GM23338 (cell line): ENCODE data around the gene YPEL2. TPM values are rescaled to one million over a fixed set of nuclear protein-coding genes. Genes with fewer than 3 reads are reported as not detected.

ENCODE experiments used
- ATAC-seq: fragments of 200-7000 bp; cut with Tn5 transposase; 3 replicates; pipeline ENCODE4 v1.9.1; 2020
- DNase-seq: peaks from one replicate; pipeline ENCODE4 v3.0.0-alpha.2; 2015; ENCODE audit warnings: low spot score
- H2AFZ ChIP-seq: fragments of 200-600 bp; sonication (generic); 2 replicates; pipeline ENCODE4 v1.8.0; 2016; ENCODE audit warnings: antibody characterized with exemption, mild to moderate bottlenecking, moderate library complexity
- H3F3A ChIP-seq: fragments of 200-600 bp; sonication (generic); replicated peaks from 2 replicates; pipeline ENCODE4 v1.8.0; 2017; ENCODE audit warnings: antibody characterized with exemption, mixed run types, low read depth
- H3K27ac ChIP-seq: fragments of 200-600 bp; sonication (generic); 2 replicates; pipeline ENCODE4 v1.6.1; 2016; ENCODE audit warnings: low read depth
- H3K27me3 ChIP-seq: fragments of 200-600 bp; sonication (generic); 2 replicates; pipeline ENCODE4 v1.8.0; 2016; ENCODE audit warnings: mild to moderate bottlenecking, mixed run types, moderate library complexity; ENCODE audit not compliant: insufficient read depth
- H3K36me3 ChIP-seq: fragments of 200-600 bp; sonication (generic); 2 replicates; pipeline ENCODE4 v1.8.0; 2016; ENCODE audit warnings: mild to moderate bottlenecking; ENCODE audit not compliant: insufficient read depth
- H3K4me1 ChIP-seq: fragments of 200-600 bp; sonication (generic); 2 replicates; pipeline ENCODE4 v1.8.0; 2016; ENCODE audit warnings: mild to moderate bottlenecking, moderate library complexity; ENCODE audit not compliant: insufficient read depth
- H3K4me2 ChIP-seq: fragments of 200-600 bp; sonication (generic); 2 replicates; pipeline ENCODE4 v1.7.1; 2017; ENCODE audit warnings: mixed run types
- H3K4me3 ChIP-seq: fragments of 200-600 bp; sonication (generic); 2 replicates; pipeline ENCODE4 v1.6.1; 2016; ENCODE audit warnings: mixed run types
- H3K79me2 ChIP-seq: fragments of 200-600 bp; sonication (generic); replicated peaks from 2 replicates; pipeline ENCODE4 v1.8.0; 2017; ENCODE audit warnings: mild to moderate bottlenecking; ENCODE audit not compliant: insufficient read depth
- H3K9me2 ChIP-seq: fragments of 200-600 bp; sonication (generic); 2 replicates; pipeline ENCODE4 v1.8.0; 2017; ENCODE audit not compliant: insufficient read depth
- H4K20me1 ChIP-seq: fragments of 200-600 bp; sonication (generic); replicated peaks from 2 replicates; pipeline ENCODE4 v1.8.0; 2017; ENCODE audit warnings: mild to moderate bottlenecking; ENCODE audit not compliant: insufficient read depth
- H3K27ac Mint-ChIP-seq: 2 replicates; pipeline ENCODE4 v1.8.0; 2020; ENCODE audit warnings: inconsistent platforms, mild to moderate bottlenecking, moderate library complexity, mixed read lengths
- H3K27me3 Mint-ChIP-seq: 3 replicates; pipeline ENCODE4 v1.8.0; 2022; ENCODE audit warnings: low read depth, mild to moderate bottlenecking, moderate library complexity, mixed read lengths, inconsistent platforms; ENCODE audit not compliant: insufficient read depth, poor library complexity
- H3K36me3 Mint-ChIP-seq: 3 replicates; pipeline ENCODE4 v1.8.0; 2021; ENCODE audit warnings: low read depth, mild to moderate bottlenecking, inconsistent platforms, moderate library complexity, mixed read lengths
- H3K4me1 Mint-ChIP-seq: 3 replicates; pipeline ENCODE4 v1.8.0; 2020; ENCODE audit warnings: mild to moderate bottlenecking, inconsistent platforms, mixed read lengths
- H3K4me3 Mint-ChIP-seq: 3 replicates; pipeline ENCODE4 v1.8.0; 2021; ENCODE audit warnings: moderate library complexity, mild to moderate bottlenecking, inconsistent platforms, mixed read lengths
- H3K9me3 Mint-ChIP-seq: 3 replicates; pipeline ENCODE4 v1.8.0; 2020; ENCODE audit warnings: moderate library complexity, mild to moderate bottlenecking, inconsistent platforms, mixed read lengths
- CREB1 ChIP-seq: fragments of 250-450 bp; sonication (Bioruptor Pico); IDR thresholded peaks from 2 replicates; pipeline ENCODE4 v1.5.0; 2020; ENCODE audit warnings: low read depth, mild to moderate bottlenecking, moderate library complexity
- EZH2 ChIP-seq: fragments of 200-600 bp; sonication (generic); IDR thresholded peaks from one replicate; pipeline ENCODE4 v1.8.0; 2017; ENCODE audit warnings: antibody characterized with exemption, mild to moderate bottlenecking, low read depth; ENCODE audit not compliant: unreplicated experiment
- EZH2phosphoT487 ChIP-seq: fragments of 200-600 bp; sonication (generic); IDR thresholded peaks from one replicate; pipeline ENCODE4 v1.8.1; 2018; ENCODE audit warnings: antibody characterized with exemption; ENCODE audit not compliant: unreplicated experiment
- JUNB ChIP-seq: IDR thresholded peaks from one replicate; pipeline ENCODE4 v1.6.1; 2016; ENCODE audit warnings: antibody characterized with exemption; ENCODE audit not compliant: unreplicated experiment
- NANOG ChIP-seq: IDR thresholded peaks from 2 replicates; pipeline ENCODE4 v1.6.1; 2016; ENCODE audit warnings: antibody characterized with exemption, borderline replicate concordance
- POLR2AphosphoS5 ChIP-seq: IDR thresholded peaks from 2 replicates; pipeline ENCODE4 v1.6.1; 2016; ENCODE audit warnings: antibody characterized with exemption, low read depth
- STAT1 ChIP-seq: IDR thresholded peaks from one replicate; pipeline ENCODE4 v1.6.1; 2016; ENCODE audit warnings: antibody characterized with exemption; ENCODE audit not compliant: unreplicated experiment
- ZNF114 ChIP-seq: fragments of 250-450 bp; sonication (Bioruptor Pico); IDR thresholded peaks from 2 replicates; pipeline ENCODE4 v1.5.0; 2020; ENCODE audit warnings: mild to moderate bottlenecking, moderate library complexity
- ZNF331 ChIP-seq: fragments of 250-450 bp; sonication (Bioruptor Pico); IDR thresholded peaks from 2 replicates; pipeline ENCODE4 v1.5.0; 2020; ENCODE audit warnings: low read depth, mild to moderate bottlenecking, moderate library complexity
- polyA plus RNA-seq: library from polyadenylated mRNA; unstranded; fragments of >200 nt; fragmentation: Nextera tagmentation; extraction: Ambion mirVana; gene quantifications from 2 replicates; pipeline ENCODE4 v1.2.1, GENCODE V29; 2016
- total RNA-seq: library from RNA; depleted of rRNA; stranded (reverse); fragments of >200 nt; shearing (Covaris generic); gene quantifications from 2 replicates; pipeline ENCODE4 v1.2.3, GENCODE V29; 2014
- TF ChIP-seq, protein P1 (sequence below): fragments of 250-450 bp; sonication (Bioruptor Pico); IDR thresholded peaks from 2 replicates; pipeline ENCODE4 v1.5.0; 2020; ENCODE audit warnings: mild to moderate bottlenecking, moderate library complexity
- TF ChIP-seq, protein P2 (sequence below): IDR thresholded peaks from 2 replicates; pipeline ENCODE4 v1.6.1; 2016; ENCODE audit warnings: antibody characterized with exemption
- TF ChIP-seq, protein P3 (sequence below), 2 experiments: fragments of 200-600 bp in 1 of 2; sonication (generic) in 1 of 2; conservative IDR thresholded peaks; 2 replicates each; pipeline versions ENCODE4 v1.5.1 to v1.6.1; 2016 to 2017; ENCODE audit warnings: antibody characterized with exemption in 2 of 2, low read depth in 2 of 2, mild to moderate bottlenecking in 2 of 2, moderate library complexity in 1 of 2
- TF ChIP-seq, protein P4 (sequence below): IDR thresholded peaks from one replicate; pipeline ENCODE4 v1.6.1; 2018; ENCODE audit warnings: antibody characterized with exemption; ENCODE audit not compliant: unreplicated experiment

YPEL2 gene
- total and polyA plus RNA-seq, 2 experiments from 2014 or later: 4.1 to 5.2 TPM

DNA sequence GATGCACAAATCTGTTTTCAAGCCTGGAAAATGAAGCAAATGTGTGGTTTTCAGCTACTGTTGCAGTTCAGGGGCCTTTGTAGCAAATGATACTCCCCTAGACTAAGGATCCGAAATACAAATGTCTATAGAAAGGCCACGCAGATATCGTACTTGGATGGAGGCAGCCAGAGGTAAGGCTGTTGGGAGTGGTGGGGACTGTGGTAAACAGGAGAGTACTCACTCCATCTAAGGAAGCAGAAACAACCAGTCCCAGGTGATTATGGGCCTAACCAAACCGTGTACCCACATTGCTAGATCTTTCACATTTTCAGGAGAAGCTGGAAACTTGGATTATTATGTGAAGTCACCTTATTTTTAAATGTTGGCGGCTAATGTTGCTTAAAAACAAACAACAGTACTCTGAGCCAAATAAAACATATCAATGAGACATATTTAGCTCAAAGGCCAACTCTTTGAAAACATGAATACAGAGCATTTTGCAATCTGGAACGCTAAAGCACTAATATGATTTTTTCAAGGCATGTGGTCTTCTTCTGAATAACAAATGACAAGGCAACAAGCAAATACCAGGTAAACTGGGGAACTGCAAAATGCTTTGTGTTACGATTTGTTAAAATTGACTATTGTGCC lies 110.1 kb downstream of the YPEL2 start:
- Mint-ChIP-seq H3K36me3 (no peaks in the 10 kb centered on the region), H3K4me3 (no peak overlapping the region), H3K9me3 (no peaks in the 10 kb centered on the region), H3K27me3 (peaks cover 2% of the 10 kb centered on the region), H3K27ac (no peak overlapping the region), H3K4me1 (peaks cover 10% of the 10 kb centered on the region; the same call in 2 of the 3 replicates)
- no peaks in the 10 kb centered on the region for H3K36me3 ChIP-seq
- no peak overlapping the region for H3K4me3 ChIP-seq
- no peak for DNase-seq
- no peak overlapping the region for H3K27ac ChIP-seq
- no peaks in the 10 kb centered on the region for H3K9me2 ChIP-seq
- TF ChIP-seq CREB1 (CRISPR knock-in tag) (no peak), NANOG (no peak), EZH2phosphoT487 (no peak), ZNF114 (CRISPR knock-in tag) (no peak), POLR2AphosphoS5 (no peak), STAT1 (no peak), JUNB (no peak), EZH2 (no peak), ZNF331 (CRISPR knock-in tag) (no peak)
- TF ChIP-seq, protein P1, sequence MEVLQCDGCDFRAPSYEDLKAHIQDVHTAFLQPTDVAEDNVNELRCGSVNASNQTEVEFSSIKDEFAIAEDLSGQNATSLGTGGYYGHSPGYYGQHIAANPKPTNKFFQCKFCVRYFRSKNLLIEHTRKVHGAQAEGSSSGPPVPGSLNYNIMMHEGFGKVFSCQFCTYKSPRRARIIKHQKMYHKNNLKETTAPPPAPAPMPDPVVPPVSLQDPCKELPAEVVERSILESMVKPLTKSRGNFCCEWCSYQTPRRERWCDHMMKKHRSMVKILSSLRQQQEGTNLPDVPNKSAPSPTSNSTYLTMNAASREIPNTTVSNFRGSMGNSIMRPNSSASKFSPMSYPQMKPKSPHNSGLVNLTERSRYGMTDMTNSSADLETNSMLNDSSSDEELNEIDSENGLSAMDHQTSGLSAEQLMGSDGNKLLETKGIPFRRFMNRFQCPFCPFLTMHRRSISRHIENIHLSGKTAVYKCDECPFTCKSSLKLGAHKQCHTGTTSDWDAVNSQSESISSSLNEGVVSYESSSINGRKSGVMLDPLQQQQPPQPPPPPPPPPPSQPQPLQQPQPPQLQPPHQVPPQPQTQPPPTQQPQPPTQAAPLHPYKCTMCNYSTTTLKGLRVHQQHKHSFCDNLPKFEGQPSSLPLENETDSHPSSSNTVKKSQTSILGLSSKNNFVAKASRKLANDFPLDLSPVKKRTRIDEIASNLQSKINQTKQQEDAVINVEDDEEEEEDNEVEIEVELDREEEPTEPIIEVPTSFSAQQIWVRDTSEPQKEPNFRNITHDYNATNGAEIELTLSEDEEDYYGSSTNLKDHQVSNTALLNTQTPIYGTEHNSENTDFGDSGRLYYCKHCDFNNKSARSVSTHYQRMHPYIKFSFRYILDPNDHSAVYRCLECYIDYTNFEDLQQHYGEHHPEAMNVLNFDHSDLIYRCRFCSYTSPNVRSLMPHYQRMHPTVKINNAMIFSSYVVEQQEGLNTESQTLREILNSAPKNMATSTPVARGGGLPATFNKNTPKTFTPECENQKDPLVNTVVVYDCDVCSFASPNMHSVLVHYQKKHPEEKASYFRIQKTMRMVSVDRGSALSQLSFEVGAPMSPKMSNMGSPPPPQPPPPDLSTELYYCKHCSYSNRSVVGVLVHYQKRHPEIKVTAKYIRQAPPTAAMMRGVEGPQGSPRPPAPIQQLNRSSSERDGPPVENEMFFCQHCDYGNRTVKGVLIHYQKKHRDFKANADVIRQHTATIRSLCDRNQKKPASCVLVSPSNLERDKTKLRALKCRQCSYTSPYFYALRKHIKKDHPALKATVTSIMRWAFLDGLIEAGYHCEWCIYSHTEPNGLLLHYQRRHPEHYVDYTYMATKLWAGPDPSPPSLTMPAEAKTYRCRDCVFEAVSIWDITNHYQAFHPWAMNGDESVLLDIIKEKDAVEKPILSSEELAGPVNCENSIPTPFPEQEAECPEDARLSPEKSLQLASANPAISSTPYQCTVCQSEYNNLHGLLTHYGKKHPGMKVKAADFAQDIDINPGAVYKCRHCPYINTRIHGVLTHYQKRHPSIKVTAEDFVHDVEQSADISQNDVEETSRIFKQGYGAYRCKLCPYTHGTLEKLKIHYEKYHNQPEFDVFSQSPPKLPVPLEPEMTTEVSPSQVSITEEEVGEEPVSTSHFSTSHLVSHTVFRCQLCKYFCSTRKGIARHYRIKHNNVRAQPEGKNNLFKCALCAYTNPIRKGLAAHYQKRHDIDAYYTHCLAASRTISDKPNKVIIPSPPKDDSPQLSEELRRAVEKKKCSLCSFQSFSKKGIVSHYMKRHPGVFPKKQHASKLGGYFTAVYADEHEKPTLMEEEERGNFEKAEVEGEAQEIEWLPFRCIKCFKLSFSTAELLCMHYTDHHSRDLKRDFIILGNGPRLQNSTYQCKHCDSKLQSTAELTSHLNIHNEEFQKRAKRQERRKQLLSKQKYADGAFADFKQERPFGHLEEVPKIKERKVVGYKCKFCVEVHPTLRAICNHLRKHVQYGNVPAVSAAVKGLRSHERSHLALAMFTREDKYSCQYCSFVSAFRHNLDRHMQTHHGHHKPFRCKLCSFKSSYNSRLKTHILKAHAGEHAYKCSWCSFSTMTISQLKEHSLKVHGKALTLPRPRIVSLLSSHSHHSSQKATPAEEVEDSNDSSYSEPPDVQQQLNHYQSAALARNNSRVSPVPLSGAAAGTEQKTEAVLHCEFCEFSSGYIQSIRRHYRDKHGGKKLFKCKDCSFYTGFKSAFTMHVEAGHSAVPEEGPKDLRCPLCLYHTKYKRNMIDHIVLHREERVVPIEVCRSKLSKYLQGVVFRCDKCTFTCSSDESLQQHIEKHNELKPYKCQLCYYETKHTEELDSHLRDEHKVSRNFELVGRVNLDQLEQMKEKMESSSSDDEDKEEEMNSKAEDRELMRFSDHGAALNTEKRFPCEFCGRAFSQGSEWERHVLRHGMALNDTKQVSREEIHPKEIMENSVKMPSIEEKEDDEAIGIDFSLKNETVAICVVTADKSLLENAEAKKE (CRISPR knock-in tag): no peak
- TF ChIP-seq, protein P2, sequence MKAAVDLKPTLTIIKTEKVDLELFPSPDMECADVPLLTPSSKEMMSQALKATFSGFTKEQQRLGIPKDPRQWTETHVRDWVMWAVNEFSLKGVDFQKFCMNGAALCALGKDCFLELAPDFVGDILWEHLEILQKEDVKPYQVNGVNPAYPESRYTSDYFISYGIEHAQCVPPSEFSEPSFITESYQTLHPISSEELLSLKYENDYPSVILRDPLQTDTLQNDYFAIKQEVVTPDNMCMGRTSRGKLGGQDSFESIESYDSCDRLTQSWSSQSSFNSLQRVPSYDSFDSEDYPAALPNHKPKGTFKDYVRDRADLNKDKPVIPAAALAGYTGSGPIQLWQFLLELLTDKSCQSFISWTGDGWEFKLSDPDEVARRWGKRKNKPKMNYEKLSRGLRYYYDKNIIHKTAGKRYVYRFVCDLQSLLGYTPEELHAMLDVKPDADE: no peak
- TF ChIP-seq, protein P3, sequence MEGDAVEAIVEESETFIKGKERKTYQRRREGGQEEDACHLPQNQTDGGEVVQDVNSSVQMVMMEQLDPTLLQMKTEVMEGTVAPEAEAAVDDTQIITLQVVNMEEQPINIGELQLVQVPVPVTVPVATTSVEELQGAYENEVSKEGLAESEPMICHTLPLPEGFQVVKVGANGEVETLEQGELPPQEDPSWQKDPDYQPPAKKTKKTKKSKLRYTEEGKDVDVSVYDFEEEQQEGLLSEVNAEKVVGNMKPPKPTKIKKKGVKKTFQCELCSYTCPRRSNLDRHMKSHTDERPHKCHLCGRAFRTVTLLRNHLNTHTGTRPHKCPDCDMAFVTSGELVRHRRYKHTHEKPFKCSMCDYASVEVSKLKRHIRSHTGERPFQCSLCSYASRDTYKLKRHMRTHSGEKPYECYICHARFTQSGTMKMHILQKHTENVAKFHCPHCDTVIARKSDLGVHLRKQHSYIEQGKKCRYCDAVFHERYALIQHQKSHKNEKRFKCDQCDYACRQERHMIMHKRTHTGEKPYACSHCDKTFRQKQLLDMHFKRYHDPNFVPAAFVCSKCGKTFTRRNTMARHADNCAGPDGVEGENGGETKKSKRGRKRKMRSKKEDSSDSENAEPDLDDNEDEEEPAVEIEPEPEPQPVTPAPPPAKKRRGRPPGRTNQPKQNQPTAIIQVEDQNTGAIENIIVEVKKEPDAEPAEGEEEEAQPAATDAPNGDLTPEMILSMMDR (conservative IDR thresholded peaks at IDR 0.05; ENCODE audit: low read depth in 2 of 2): no peak
- TF ChIP-seq, protein P4, sequence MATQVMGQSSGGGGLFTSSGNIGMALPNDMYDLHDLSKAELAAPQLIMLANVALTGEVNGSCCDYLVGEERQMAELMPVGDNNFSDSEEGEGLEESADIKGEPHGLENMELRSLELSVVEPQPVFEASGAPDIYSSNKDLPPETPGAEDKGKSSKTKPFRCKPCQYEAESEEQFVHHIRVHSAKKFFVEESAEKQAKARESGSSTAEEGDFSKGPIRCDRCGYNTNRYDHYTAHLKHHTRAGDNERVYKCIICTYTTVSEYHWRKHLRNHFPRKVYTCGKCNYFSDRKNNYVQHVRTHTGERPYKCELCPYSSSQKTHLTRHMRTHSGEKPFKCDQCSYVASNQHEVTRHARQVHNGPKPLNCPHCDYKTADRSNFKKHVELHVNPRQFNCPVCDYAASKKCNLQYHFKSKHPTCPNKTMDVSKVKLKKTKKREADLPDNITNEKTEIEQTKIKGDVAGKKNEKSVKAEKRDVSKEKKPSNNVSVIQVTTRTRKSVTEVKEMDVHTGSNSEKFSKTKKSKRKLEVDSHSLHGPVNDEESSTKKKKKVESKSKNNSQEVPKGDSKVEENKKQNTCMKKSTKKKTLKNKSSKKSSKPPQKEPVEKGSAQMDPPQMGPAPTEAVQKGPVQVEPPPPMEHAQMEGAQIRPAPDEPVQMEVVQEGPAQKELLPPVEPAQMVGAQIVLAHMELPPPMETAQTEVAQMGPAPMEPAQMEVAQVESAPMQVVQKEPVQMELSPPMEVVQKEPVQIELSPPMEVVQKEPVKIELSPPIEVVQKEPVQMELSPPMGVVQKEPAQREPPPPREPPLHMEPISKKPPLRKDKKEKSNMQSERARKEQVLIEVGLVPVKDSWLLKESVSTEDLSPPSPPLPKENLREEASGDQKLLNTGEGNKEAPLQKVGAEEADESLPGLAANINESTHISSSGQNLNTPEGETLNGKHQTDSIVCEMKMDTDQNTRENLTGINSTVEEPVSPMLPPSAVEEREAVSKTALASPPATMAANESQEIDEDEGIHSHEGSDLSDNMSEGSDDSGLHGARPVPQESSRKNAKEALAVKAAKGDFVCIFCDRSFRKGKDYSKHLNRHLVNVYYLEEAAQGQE: no peak
- H3K27me3 ChIP-seq: no peaks in the 10 kb centered on the region
- H3K79me2 ChIP-seq: no peaks in the 10 kb centered on the region
- H2AFZ ChIP-seq: no peak overlapping the region; the same call in 1 of the 2 replicates
- no peak overlapping the region for H3K4me2 ChIP-seq
- H4K20me1 ChIP-seq: no peaks in the 10 kb centered on the region
- H3F3A ChIP-seq: no peaks in the 10 kb centered on the region
- no peaks in the 10 kb centered on the region for H3K4me1 ChIP-seq
- ATAC-seq: no peak
